ENCODE results near the gene SDSL. TPM values are rescaled to one million over a fixed set of nuclear protein-coding genes. Genes with fewer than 3 reads are reported as not detected.

SDSL gene
- total and polyA plus RNA-seq, 2 of the 13 experiments (the other 11 are each of a cell fraction or from before 2014, with no cell fraction given): 1.2 to 1.7 TPM

GRCh38 chr12:113418213-113418879 lies 3.8 kb upstream of the SDSL start (continued):
- TF ChIP-seq RNF2 (conservative IDR thresholded peaks at IDR 0.05; ENCODE audit: low read depth) (no peak), SCMH1 (CRISPR knock-in tag; IDR thresholded peaks at IDR 0.05; ENCODE audit: borderline replicate concordance) (no peak), ZBTB21 (CRISPR knock-in tag; IDR thresholded peaks at IDR 0.05) (0 out of 2 replicates have a peak, but pooled peaks have one; percentile 3), SP140L (CRISPR knock-in tag; IDR thresholded peaks at IDR 0.05; ENCODE audit: borderline replicate concordance) (no peak), PRDM10 (CRISPR knock-in tag; IDR thresholded peaks at IDR 0.05; ENCODE audit: low read depth) (no peak), IRX3 (CRISPR knock-in tag; IDR thresholded peaks at IDR 0.05; ENCODE audit: borderline replicate concordance, low read depth) (no peak), ZEB1 (IDR thresholded peaks at IDR 0.05; ENCODE audit: insufficient replicate concordance, low read depth) (no peak), PITX1 (CRISPR knock-in tag; IDR thresholded peaks at IDR 0.05) (peak; percentile 29; the same call in 1 of the 2 replicates), ARNT (IDR thresholded peaks at IDR 0.05) (no peak), ZFYVE20 (CRISPR knock-in tag; IDR thresholded peaks at IDR 0.05; ENCODE audit: borderline replicate concordance, low read depth) (no peak), ZHX2 (IDR thresholded peaks at IDR 0.05; ENCODE audit: low read depth) (no peak), ZHX2 (CRISPR knock-in tag; IDR thresholded peaks at IDR 0.05; ENCODE audit: borderline replicate concordance) (no peak), ZNF282 (IDR thresholded peaks at IDR 0.05; ENCODE audit: partially characterized antibody) (no peak), PRPF4 (IDR thresholded peaks at IDR 0.05; ENCODE audit: low read depth, low read length, poor library complexity, severe bottlenecking) (no peak), EP300 (IDR thresholded peaks at IDR 0.05; ENCODE audit: low read depth in 2 of 2, low read length in 2 of 2) (peak; percentile 24 to 37; a peak in 2 of 4 replicates), EP300 (CRISPR knock-in tag; IDR thresholded peaks at IDR 0.05; ENCODE audit: borderline replicate concordance) (no peak)
- TF ChIP-seq, protein P1, sequence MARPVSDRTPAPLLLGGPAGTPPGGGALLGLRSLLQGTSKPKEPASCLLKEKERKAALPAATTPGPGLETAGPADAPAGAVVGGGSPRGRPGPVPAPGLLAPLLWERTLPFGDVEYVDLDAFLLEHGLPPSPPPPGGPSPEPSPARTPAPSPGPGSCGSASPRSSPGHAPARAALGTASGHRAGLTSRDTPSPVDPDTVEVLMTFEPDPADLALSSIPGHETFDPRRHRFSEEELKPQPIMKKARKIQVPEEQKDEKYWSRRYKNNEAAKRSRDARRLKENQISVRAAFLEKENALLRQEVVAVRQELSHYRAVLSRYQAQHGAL (CRISPR knock-in tag; IDR thresholded peaks at IDR 0.05; ENCODE audit: not compliant biosample characterization): no peak
